Osteocyte (in vitro differentiated cells): ENCODE data around the gene PTRH2. TPM values are rescaled to one million over a fixed set of nuclear protein-coding genes. Genes with fewer than 3 reads are reported as not detected.

Experiments used
- DNase-seq: peaks from one replicate; pipeline ENCODE4 v3.0.0; 2021; ENCODE audit warnings: mixed read lengths; ENCODE audit not compliant: unreplicated experiment; ENCODE audit errors: extremely low spot score
- H3K27ac Mint-ChIP-seq: one replicate; pipeline ENCODE4 v1.8.0; 2021; ENCODE audit warnings: mild to moderate bottlenecking, mixed read lengths; ENCODE audit not compliant: unreplicated experiment
- H3K27me3 Mint-ChIP-seq: one replicate; pipeline ENCODE4 v1.8.0; 2021; ENCODE audit warnings: mixed read lengths; ENCODE audit not compliant: unreplicated experiment
- H3K36me3 Mint-ChIP-seq: one replicate; pipeline ENCODE4 v1.8.0; 2021; ENCODE audit warnings: mixed read lengths; ENCODE audit not compliant: unreplicated experiment
- H3K4me1 Mint-ChIP-seq: one replicate; pipeline ENCODE4 v1.8.0; 2021; ENCODE audit warnings: mixed read lengths; ENCODE audit not compliant: unreplicated experiment
- H3K4me3 Mint-ChIP-seq: one replicate; pipeline ENCODE4 v1.8.0; 2021; ENCODE audit warnings: mild to moderate bottlenecking, moderate library complexity, mixed read lengths; ENCODE audit not compliant: unreplicated experiment
- H3K9me3 Mint-ChIP-seq: one replicate; pipeline ENCODE4 v1.8.0; 2021; ENCODE audit warnings: mixed read lengths; ENCODE audit not compliant: unreplicated experiment
- total RNA-seq: library from RNA; stranded (reverse); gene quantifications from 2 replicates; pipeline ENCODE4 v1.2.1, GENCODE V29; 2021
- TF ChIP-seq, protein P1 (sequence below): fragments of 200-600 bp; sonication (generic); IDR thresholded peaks from 2 replicates; pipeline ENCODE4 v1.5.0; 2021; ENCODE audit warnings: antibody characterized with exemption, mild to moderate bottlenecking, moderate library complexity

PTRH2 gene
- total RNA-seq, 1 donor from 2014 or later, result 19.6 TPM

- TF ChIP-seq, protein P1, sequence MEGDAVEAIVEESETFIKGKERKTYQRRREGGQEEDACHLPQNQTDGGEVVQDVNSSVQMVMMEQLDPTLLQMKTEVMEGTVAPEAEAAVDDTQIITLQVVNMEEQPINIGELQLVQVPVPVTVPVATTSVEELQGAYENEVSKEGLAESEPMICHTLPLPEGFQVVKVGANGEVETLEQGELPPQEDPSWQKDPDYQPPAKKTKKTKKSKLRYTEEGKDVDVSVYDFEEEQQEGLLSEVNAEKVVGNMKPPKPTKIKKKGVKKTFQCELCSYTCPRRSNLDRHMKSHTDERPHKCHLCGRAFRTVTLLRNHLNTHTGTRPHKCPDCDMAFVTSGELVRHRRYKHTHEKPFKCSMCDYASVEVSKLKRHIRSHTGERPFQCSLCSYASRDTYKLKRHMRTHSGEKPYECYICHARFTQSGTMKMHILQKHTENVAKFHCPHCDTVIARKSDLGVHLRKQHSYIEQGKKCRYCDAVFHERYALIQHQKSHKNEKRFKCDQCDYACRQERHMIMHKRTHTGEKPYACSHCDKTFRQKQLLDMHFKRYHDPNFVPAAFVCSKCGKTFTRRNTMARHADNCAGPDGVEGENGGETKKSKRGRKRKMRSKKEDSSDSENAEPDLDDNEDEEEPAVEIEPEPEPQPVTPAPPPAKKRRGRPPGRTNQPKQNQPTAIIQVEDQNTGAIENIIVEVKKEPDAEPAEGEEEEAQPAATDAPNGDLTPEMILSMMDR, result no peak
- Mint-ChIP-seq H3K4me3 (no peak overlapping the region), H3K27me3 (no peaks in the 10 kb centered on the region), H3K9me3 (no peaks in the 10 kb centered on the region), H3K4me1 (peaks cover 12% of the 10 kb centered on the region), H3K36me3 (peaks cover 3% of the 10 kb centered on the region), H3K27ac (no peak overlapping the region)
- no peak for DNase-seq
Observed at GRCh38 chr17:59722623-59723022, 15.4 kb upstream of the PTRH2 start.

GRCh38 chr17:59719526-59719925 lies 12.3 kb upstream of the PTRH2 start:
- Mint-ChIP-seq H3K9me3 (no peaks in the 10 kb centered on the region), H3K36me3 (peaks cover 3% of the 10 kb centered on the region), H3K27me3 (no peaks in the 10 kb centered on the region), H3K4me1 (peaks cover 10% of the 10 kb centered on the region), H3K27ac (no peak overlapping the region), H3K4me3 (no peak overlapping the region)
- TF ChIP-seq, protein P1, result no peak
- no peak for DNase-seq

DNA sequence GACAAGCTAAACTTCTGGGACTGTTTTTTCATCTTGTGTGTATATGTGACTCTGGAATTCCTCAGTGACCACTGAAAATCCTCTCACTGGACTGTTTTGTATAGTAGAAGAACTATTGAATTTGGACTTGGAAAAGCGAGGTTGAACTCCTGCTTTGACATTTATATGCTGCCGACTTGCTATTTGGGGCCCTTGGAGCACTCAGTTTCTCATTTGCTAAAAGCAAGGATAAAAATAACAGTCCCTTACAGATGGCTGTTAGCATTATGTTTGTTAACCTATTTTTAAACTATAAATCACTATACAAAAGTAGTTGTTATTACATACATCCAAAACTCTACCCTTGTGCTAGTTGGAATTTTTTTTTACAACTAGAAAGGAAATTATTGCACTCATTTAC lies 9.2 kb upstream of the PTRH2 start:
- Mint-ChIP-seq H3K4me1 (peaks cover 2% of the 10 kb centered on the region), H3K4me3 (no peak overlapping the region), H3K9me3 (no peaks in the 10 kb centered on the region), H3K36me3 (peaks cover 3% of the 10 kb centered on the region), H3K27me3 (no peaks in the 10 kb centered on the region), H3K27ac (no peak overlapping the region)
- TF ChIP-seq, protein P1, result no peak
- no peak for DNase-seq

DNA sequence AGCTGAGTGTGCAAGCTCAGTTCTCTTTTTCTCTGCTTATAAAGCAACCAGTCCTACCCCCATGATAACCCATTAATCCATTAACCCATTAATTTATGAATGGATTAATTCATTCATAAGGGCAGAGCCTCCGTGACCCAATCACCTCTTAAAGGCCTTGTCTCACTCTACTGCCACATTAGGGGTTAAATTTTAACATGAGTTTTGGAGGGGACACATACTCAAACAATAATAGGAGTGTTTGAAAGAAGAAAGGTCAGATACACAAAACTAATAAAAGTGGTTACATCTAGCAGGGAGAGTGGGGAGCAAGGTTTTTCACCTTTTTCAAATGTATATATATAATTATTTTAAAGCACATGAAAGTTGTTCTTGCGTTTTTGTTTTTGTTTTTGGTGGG lies 7.0 kb upstream of the PTRH2 start:
- no peak overlapping the region for H3K4me3 Mint-ChIP-seq
- no peak for DNase-seq
- TF ChIP-seq, protein P1, result no peak
- peaks cover 13% of the 10 kb centered on the region for H3K4me1 Mint-ChIP-seq
- H3K27ac Mint-ChIP-seq, result no peak overlapping the region
- H3K27me3 Mint-ChIP-seq, result no peaks in the 10 kb centered on the region
- peaks cover 3% of the 10 kb centered on the region for H3K36me3 Mint-ChIP-seq
- H3K9me3 Mint-ChIP-seq, result no peaks in the 10 kb centered on the region

GRCh38 chr17:59712862-59713261 lies 5.6 kb upstream of the PTRH2 start:
- Mint-ChIP-seq H3K27ac (no peak overlapping the region), H3K27me3 (no peaks in the 10 kb centered on the region), H3K4me3 (no peak overlapping the region), H3K9me3 (no peaks in the 10 kb centered on the region), H3K4me1 (peaks cover 23% of the 10 kb centered on the region), H3K36me3 (peaks cover 3% of the 10 kb centered on the region)
- DNase-seq, result no peak
- TF ChIP-seq, protein P1, result no peak
